ENCODE results near the gene WDPCP.
"Not testable (repeated sequence)": the region's sequence is repeated elsewhere in the genome, so short reads cannot be mapped to it uniquely, and the experiment has no call there.

Gene WDPCP

GRCh38 chr2:63287956-63288355 lies 300.3 kb downstream of the WDPCP start:
- H3K4me3 ChIP-seq (ENCODE audit: low read depth, low read length): no peak overlapping the region
- no peak for DNase-seq (ENCODE audit: low read depth)
- in situ Hi-C loops (cut with HindIII; ENCODE audit: low sequenced_read_pairs): no loop called here
- TF ChIP-seq CTCF (IDR thresholded peaks at IDR 0.05; ENCODE audit: low read depth, low read length, missing control alignments): no peak

GRCh38 chr2:63286520-63286919 lies 301.8 kb downstream of the WDPCP start:
- DNase-seq (ENCODE audit: low read depth); H3K4me3 ChIP-seq (ENCODE audit: low read depth, low read length); in situ Hi-C loops (cut with HindIII; ENCODE audit: low sequenced_read_pairs): not testable (repeated sequence)

GRCh38 chr2:63283273-63283672 lies 305.0 kb downstream of the WDPCP start:
- H3K4me3 ChIP-seq (ENCODE audit: low read depth, low read length): no peak overlapping the region
- DNase-seq (ENCODE audit: low read depth): no peak
- no peak for TF ChIP-seq CTCF (IDR thresholded peaks at IDR 0.05; ENCODE audit: low read depth, low read length, missing control alignments)
- in situ Hi-C loops (cut with HindIII; ENCODE audit: low sequenced_read_pairs): no loop called here

GRCh38 chr2:63272560-63272959 lies 315.7 kb downstream of the WDPCP start:
- in situ Hi-C loops (cut with HindIII; ENCODE audit: low sequenced_read_pairs): no loop called here
- TF ChIP-seq CTCF (IDR thresholded peaks at IDR 0.05; ENCODE audit: low read depth, low read length, missing control alignments): no peak
- DNase-seq (ENCODE audit: low read depth): no peak
- H3K4me3 ChIP-seq (ENCODE audit: low read depth, low read length): no peak overlapping the region

GRCh38 chr2:63270717-63271116 lies 317.6 kb downstream of the WDPCP start:
- no peak overlapping the region for H3K4me3 ChIP-seq (ENCODE audit: low read depth, low read length)
- in situ Hi-C loops (cut with HindIII; ENCODE audit: low sequenced_read_pairs): no loop called here
- no peak for DNase-seq (ENCODE audit: low read depth)
- TF ChIP-seq CTCF (IDR thresholded peaks at IDR 0.05; ENCODE audit: low read depth, low read length, missing control alignments): no peak

GRCh38 chr2:63268946-63269345 lies 319.3 kb downstream of the WDPCP start:
- no peak for TF ChIP-seq CTCF (IDR thresholded peaks at IDR 0.05; ENCODE audit: low read depth, low read length, missing control alignments)
- in situ Hi-C loops (cut with HindIII; ENCODE audit: low sequenced_read_pairs): no loop called here
- no peak for DNase-seq (ENCODE audit: low read depth)
- no peak overlapping the region for H3K4me3 ChIP-seq (ENCODE audit: low read depth, low read length)

GRCh38 chr2:63261137-63261621 lies 327.1 kb downstream of the WDPCP start:
- no peak for TF ChIP-seq CTCF (IDR thresholded peaks at IDR 0.05; ENCODE audit: low read depth, low read length, missing control alignments)
- DNase-seq (ENCODE audit: low read depth): no peak
- H3K4me3 ChIP-seq (ENCODE audit: low read depth, low read length): no peak overlapping the region
- in situ Hi-C loops (cut with HindIII; ENCODE audit: low sequenced_read_pairs): no loop called here
